Measurements from ENCODE around the gene DIABLO.
A peak's percentile ranks its signal among the peaks of the same experiment; 100 is the strongest.
"Not testable (repeated sequence)": the region's sequence is repeated elsewhere in the genome, so short reads cannot be mapped to it uniquely, and the experiment has no call there.

Gene DIABLO

DNA sequence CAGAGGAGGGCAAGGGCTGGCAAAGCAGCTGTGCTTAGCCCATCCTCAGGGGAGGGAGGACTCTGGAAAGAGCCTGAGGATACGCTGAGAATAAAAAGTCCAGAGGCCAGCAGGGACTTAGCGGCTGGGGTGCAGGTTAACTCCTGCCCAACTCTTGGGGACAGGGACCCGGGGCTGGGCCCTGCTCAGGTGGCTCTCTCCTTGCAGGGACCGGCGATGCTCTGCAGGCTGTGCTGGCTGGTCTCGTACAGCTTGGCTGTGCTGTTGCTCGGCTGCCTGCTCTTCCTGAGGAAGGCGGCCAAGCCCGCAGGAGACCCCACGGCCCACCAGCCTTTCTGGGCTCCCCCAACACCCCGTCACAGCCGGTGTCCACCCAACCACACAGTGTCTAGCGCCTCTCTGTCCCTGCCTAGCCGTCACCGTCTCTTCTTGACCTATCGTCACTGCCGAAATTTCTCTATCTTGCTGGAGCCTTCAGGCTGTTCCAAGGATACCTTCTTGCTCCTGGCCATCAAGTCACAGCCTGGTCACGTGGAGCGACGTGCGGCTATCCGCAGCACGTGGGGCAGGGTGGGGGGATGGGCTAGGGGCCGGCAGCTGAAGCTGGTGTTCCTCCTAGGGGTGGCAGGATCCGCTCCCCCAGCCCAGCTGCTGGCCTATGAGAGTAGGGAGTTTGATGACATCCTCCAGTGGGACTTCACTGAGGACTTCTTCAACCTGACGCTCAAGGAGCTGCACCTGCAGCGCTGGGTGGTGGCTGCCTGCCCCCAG, 19.6 kb downstream of the DIABLO start:
- DNase-seq: peak in 1 of 3 donors; percentile 13
- 87% methylated on average over 20 of the region's 27 CpGs for WGBS (ENCODE audit: insufficient coverage)
- Histone ChIP-seq H3K27ac (ENCODE audit: insufficient read depth in 1 of 2, low read depth in 1 of 2, low read length in 2 of 2, poor library complexity in 1 of 2, severe bottlenecking in 2 of 2) (no peak overlapping the region), H3K36me3 (ENCODE audit: control insufficient read depth in 4 of 4, insufficient read depth in 4 of 4, low read length in 3 of 4) (peaks cover 6 to 39% (median 30%) of the 10 kb centered on the region in 4 experiments), H3K4me3 (ENCODE audit: control insufficient read depth in 1 of 7, extremely low read depth in 1 of 7, insufficient read depth in 4 of 7, low read depth in 2 of 7, low read length in 6 of 7) (no peak overlapping the region), H3K9me3 (ENCODE audit: control extremely low read depth in 1 of 5, control insufficient read depth in 4 of 5, insufficient read depth in 2 of 5, low read depth in 1 of 5, low read length in 4 of 5) (no peaks in the 10 kb centered on the region), H3K4me1 (ENCODE audit: control extremely low read depth in 1 of 4, control insufficient read depth in 4 of 4, insufficient read depth in 4 of 4, low read length in 3 of 4) (peaks cover 0 to 24% (median 16%) of the 10 kb centered on the region in 4 experiments), H3K27me3 (replicated peaks in 2 of 5; ENCODE audit: control insufficient read depth in 4 of 5, insufficient read depth in 5 of 5, low read length in 4 of 5) (peaks cover 8 to 50% (median 20%) of the 10 kb centered on the region in 5 experiments)
- CTCF ChIA-PET: interaction anchor here (1.2 to 1.3 kb wide), 2 partner anchors 10 to 14 kb away, joined by 4 read pairs; no protein-coding TSS in a partner anchor
- POLR2A ChIA-PET: interaction anchor here (0.6 to 1.5 kb wide), 2 partner anchors 19 to 1330 kb away, joined by 3 to 8 read pairs; no protein-coding TSS in a partner anchor

DNA sequence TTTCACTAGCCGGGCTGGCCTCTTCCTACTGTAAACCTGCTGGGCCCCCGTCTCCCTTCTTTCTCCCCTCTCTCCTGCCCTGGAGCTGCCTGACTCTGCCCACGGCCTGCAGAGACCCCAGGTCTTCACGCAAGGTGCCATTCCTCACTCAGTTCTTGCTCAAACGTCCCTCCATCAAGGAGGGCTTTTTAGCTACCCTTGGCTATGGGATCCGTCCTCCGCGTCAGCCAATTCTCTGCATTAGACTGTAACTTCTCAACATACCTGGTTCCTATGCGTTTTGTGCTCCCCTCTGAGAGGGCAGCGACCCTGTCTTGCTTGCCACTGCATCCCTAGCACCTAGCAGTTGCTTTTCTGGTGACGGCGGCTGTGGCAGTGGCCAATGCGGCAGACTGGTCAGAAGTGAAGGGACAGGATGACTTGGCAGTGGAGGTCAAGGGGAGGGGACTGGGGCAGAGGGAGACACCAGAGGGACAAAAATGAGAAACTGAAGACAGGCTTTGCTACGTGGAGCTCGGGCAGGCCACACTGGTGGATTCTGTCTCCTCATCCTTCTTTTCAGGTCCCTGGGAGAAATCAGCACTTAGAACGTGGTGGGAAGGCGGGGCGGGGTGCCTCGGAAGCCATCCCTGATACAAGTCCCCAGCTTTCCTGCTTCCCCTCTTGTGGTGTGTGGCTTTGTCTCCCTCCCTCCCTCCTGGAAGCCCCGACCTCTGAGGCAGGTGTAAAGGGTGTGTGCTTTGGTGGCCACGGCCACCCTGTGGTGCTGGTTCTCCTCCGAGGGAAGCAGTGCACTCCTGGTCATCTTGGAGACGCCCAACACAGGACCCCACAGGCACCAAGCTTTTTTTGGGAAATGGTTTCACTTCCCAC, 20.6 kb downstream of the DIABLO start:
- H3K4me3 ChIP-seq (ENCODE audit: control insufficient read depth in 1 of 7, extremely low read depth in 1 of 7, insufficient read depth in 4 of 7, low read depth in 2 of 7, low read length in 6 of 7): no peak overlapping the region
- POLR2A ChIA-PET: interaction anchor here (0.6 to 0.8 kb wide), 2 partner anchors 31 to 1331 kb away, joined by 7 to 8 read pairs; no protein-coding TSS in a partner anchor
- CTCF ChIA-PET: interaction anchor here (1.2 to 1.3 kb wide), 2 partner anchors 11 to 13 kb away, joined by 4 read pairs; no protein-coding TSS in a partner anchor
- H3K9me3 ChIP-seq (ENCODE audit: control extremely low read depth in 1 of 5, control insufficient read depth in 4 of 5, insufficient read depth in 2 of 5, low read depth in 1 of 5, low read length in 4 of 5): no peaks in the 10 kb centered on the region
- no peak for DNase-seq
- peaks cover 6 to 32% (median 25%) of the 10 kb centered on the region in 4 experiments for H3K36me3 ChIP-seq (ENCODE audit: control insufficient read depth in 4 of 4, insufficient read depth in 4 of 4, low read length in 3 of 4)
- peaks cover 8 to 58% (median 21%) of the 10 kb centered on the region in 5 experiments for H3K27me3 ChIP-seq (replicated peaks in 2 of 5; ENCODE audit: control insufficient read depth in 4 of 5, insufficient read depth in 5 of 5, low read length in 4 of 5)
- H3K4me1 ChIP-seq (ENCODE audit: control extremely low read depth in 1 of 4, control insufficient read depth in 4 of 4, insufficient read depth in 4 of 4, low read length in 3 of 4): peaks cover 0 to 24% (median 16%) of the 10 kb centered on the region in 4 experiments
- 60% methylated on average over 21 of the region's 23 CpGs for WGBS (ENCODE audit: insufficient coverage)
- no peak overlapping the region for H3K27ac ChIP-seq (ENCODE audit: insufficient read depth in 1 of 2, low read depth in 1 of 2, low read length in 2 of 2, poor library complexity in 1 of 2, severe bottlenecking in 2 of 2)

DNA sequence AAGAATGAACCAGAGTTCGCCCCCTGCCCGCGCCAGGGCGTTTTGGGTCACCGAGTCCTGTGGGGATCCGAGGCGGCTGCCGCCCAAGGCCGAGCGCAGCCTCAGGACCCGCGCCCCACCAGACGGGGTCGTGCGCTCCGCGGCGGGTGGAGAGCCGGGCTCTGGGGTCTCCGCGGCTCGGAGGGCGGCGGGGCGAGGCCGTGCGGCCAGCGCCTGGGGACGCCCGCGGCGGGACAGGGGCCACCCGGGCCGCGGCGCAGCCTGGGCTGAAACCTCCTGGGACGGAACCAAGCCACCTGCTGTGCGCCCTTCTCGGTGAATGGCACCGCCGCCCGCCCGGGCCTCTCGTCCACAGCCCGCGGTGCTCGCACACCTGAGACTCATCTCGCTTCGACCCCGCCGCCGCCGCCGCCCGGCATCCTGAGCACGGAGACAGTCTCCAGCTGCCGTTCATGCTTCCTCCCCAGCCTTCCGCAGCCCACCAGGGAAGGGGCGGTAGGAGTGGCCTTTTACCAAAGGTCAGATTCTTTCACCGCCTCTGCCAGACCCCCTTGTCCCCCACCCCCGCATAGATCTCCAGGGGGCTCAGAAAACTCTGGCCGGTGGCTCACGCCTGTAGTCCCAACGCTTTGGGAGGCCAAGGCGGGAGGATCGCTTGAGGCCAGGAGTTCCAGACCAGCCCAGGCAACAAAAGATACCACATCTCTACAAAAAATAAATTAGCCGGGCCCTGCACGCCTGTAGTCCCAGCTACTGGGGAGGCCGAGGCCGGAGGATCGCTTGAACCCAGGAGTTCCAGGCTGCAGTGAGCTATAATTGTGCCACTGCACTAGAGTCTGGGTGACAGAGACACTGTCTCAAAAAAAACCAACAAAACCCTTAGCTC, 21.4 kb downstream of the DIABLO start:
- WGBS (ENCODE audit: insufficient coverage): 6% methylated on average over 64 of the region's 71 CpGs
- Histone ChIP-seq H3K4me3 (ENCODE audit: control insufficient read depth in 1 of 7, extremely low read depth in 1 of 7, insufficient read depth in 4 of 7, low read depth in 2 of 7, low read length in 6 of 7) (peak overlapping the region; percentile 15 to 75 (median 55)), H3K27me3 (replicated peaks in 2 of 5; ENCODE audit: control insufficient read depth in 4 of 5, insufficient read depth in 5 of 5, low read length in 4 of 5) (peaks cover 8 to 60% (median 21%) of the 10 kb centered on the region in 5 experiments), H3K9me3 (ENCODE audit: control extremely low read depth in 1 of 5, control insufficient read depth in 4 of 5, insufficient read depth in 2 of 5, low read depth in 1 of 5, low read length in 4 of 5) (no peaks in the 10 kb centered on the region), H3K27ac (ENCODE audit: insufficient read depth in 1 of 2, low read depth in 1 of 2, low read length in 2 of 2, poor library complexity in 1 of 2, severe bottlenecking in 2 of 2) (no peak overlapping the region), H3K36me3 (ENCODE audit: control insufficient read depth in 4 of 4, insufficient read depth in 4 of 4, low read length in 3 of 4) (peaks cover 6 to 24% (median 18%) of the 10 kb centered on the region in 4 experiments), H3K4me1 (ENCODE audit: control extremely low read depth in 1 of 4, control insufficient read depth in 4 of 4, insufficient read depth in 4 of 4, low read length in 3 of 4) (peaks cover 0 to 24% (median 16%) of the 10 kb centered on the region in 4 experiments)
- peak in 1 of 3 donors; percentile 42 for DNase-seq
- ChIA-PET POLR2A (interaction anchor here (0.8 kb wide), 1 partner anchor 32 kb away, joined by 7 read pairs; no protein-coding TSS in a partner anchor), CTCF (no interaction called here)

DNA sequence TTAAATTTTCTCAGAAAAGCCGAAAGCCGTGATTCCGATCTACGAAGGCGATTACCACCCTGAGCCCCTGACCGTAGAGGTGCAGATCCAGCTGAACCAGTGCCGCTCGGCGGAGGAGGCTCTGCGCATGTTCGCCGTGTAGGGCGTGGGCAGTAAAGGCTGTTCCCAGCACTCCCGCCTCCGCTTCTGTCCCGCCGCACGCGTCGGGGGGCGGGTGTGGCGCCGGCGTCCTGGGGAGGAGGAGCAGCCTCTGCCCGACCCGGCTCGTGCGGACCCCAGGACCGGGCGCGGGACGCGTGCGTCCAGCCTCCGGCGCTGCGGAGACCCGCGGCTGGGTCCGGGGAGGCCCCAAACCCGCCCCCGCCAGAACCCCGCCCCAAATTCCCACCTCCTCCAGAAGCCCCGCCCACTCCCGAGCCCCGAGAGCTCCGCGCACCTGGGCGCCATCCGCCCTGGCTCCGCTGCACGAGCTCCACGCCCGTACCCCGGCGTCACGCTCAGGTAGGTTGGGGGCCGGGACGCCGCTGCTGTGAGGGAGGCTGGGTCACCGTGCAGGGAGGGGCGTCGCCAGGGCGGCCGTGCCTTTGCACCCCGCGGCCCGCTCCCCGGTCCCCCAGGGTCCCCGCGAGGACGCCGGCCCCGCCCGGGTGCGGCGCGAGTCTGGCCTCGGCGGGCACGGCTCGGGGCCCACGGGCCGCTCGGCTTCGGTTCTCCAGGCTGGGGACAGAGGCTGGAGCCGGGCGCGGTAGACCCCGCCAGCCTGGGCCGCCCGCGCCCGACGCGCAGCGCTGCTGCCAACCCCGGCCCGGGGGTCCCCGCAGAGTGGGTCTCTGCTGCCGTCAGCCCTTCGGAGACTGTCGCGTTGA, 22.3 kb downstream of the DIABLO start, which contains the start of gene B3GNT4:
B3GNT4 (plus strand) TSS at position 409 of the 866 bp plus-strand sequence. CDS start 910 bp downstream, outside the sequence.
- peaks cover 8 to 60% (median 21%) of the 10 kb centered on the region in 5 experiments for H3K27me3 ChIP-seq (replicated peaks in 2 of 5; ENCODE audit: control insufficient read depth in 4 of 5, insufficient read depth in 5 of 5, low read length in 4 of 5)
- ChIA-PET POLR2A (no interaction called here), CTCF (interaction anchor here (1.6 kb wide), 1 partner anchor 9 kb away, joined by 3 read pairs; no protein-coding TSS in a partner anchor)
- H3K4me1 ChIP-seq (ENCODE audit: control extremely low read depth in 1 of 4, control insufficient read depth in 4 of 4, insufficient read depth in 4 of 4, low read length in 3 of 4): peaks cover 0 to 24% (median 16%) of the 10 kb centered on the region in 4 experiments
- peak in 2 of 3 donors; percentile 36 to 45 for DNase-seq
- H3K9me3 ChIP-seq (ENCODE audit: control extremely low read depth in 1 of 5, control insufficient read depth in 4 of 5, insufficient read depth in 2 of 5, low read depth in 1 of 5, low read length in 4 of 5): no peaks in the 10 kb centered on the region
- peak within 1 kb of the TSS; percentile 31 to 75 (median 56) for H3K4me3 ChIP-seq (ENCODE audit: control insufficient read depth in 1 of 7, extremely low read depth in 1 of 7, insufficient read depth in 4 of 7, low read depth in 2 of 7, low read length in 6 of 7)
- WGBS (ENCODE audit: insufficient coverage): under 1% methylated on average over 89 of the region's 104 CpGs
- peaks cover 5 to 20% (median 14%) of the 10 kb centered on the region in 4 experiments for H3K36me3 ChIP-seq (ENCODE audit: control insufficient read depth in 4 of 4, insufficient read depth in 4 of 4, low read length in 3 of 4)
- no peak within 1 kb of the TSS for H3K27ac ChIP-seq (ENCODE audit: insufficient read depth in 1 of 2, low read depth in 1 of 2, low read length in 2 of 2, poor library complexity in 1 of 2, severe bottlenecking in 2 of 2)

DNA sequence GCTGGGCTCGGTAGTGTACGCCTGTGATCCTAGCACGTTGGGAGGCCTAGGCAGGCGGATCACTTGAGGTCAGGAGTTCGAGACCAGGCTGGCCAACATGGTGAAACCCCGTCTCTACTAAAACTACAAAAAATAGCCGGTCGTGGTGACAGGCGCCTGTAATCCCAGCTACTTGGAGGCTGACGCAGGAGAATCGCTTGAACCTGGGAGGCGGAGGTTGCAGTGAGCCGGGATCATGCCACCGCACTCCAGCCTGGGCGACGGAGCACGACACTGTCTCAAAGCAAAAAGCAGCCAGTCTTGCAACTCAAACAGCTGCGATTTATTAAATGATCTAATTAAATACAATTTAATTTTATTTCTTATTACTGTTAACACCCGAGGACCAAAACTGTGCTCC, 23.0 kb downstream of the DIABLO start:
- H3K9me3 ChIP-seq (ENCODE audit: control extremely low read depth in 1 of 5, control insufficient read depth in 4 of 5, insufficient read depth in 2 of 5, low read depth in 1 of 5, low read length in 4 of 5); H3K27ac ChIP-seq (ENCODE audit: insufficient read depth in 1 of 2, low read depth in 1 of 2, low read length in 2 of 2, poor library complexity in 1 of 2, severe bottlenecking in 2 of 2); DNase-seq; POLR2A ChIA-PET: not testable (repeated sequence)
- CTCF ChIA-PET: interaction anchor here (0.6 to 1.6 kb wide), 2 partner anchors 10 to 87 kb away, joined by 3 read pairs; no protein-coding TSS in a partner anchor
- Histone ChIP-seq H3K4me1 (ENCODE audit: control extremely low read depth in 1 of 4, control insufficient read depth in 4 of 4, insufficient read depth in 4 of 4, low read length in 3 of 4) (peaks cover 0 to 24% (median 16%) of the 10 kb centered on the region in 4 experiments), H3K36me3 (ENCODE audit: control insufficient read depth in 4 of 4, insufficient read depth in 4 of 4, low read length in 3 of 4) (peaks cover 0 to 13% (median 8%) of the 10 kb centered on the region in 4 experiments), H3K4me3 (ENCODE audit: control insufficient read depth in 1 of 7, extremely low read depth in 1 of 7, insufficient read depth in 4 of 7, low read depth in 2 of 7, low read length in 6 of 7) (peak overlapping the region; percentile 31 to 75 (median 56)), H3K27me3 (replicated peaks in 2 of 5; ENCODE audit: control insufficient read depth in 4 of 5, insufficient read depth in 5 of 5, low read length in 4 of 5) (peaks cover 8 to 60% (median 21%) of the 10 kb centered on the region in 5 experiments)
- 73% methylated on average over 12 of the region's 19 CpGs for WGBS (ENCODE audit: insufficient coverage)
